Thyroid gland (tissue), 4 donors: ENCODE data around the gene BCR.

Experiments used
- POLR2A ChIP-seq, 2 donors: fragments of 450-650 bp; IDR thresholded peaks; one replicate each; pipeline ENCODE4 v1.6.1; 2017; ENCODE audit warnings: antibody characterized with exemption in 2 of 2, mild to moderate bottlenecking in 2 of 2, moderate library complexity in 1 of 2
- TF ChIP-seq, protein P1 (sequence below), 6 experiments: fragments of 200-600 bp in 3 of 6; fragments of 450-650 bp in 3 of 6; sonication (generic) in 3 of 6; IDR thresholded peaks; one replicate each; pipeline ENCODE4 v1.5.1; 2016 to 2019; ENCODE audit warnings: antibody characterized with exemption in 6 of 6, mild to moderate bottlenecking in 2 of 6, inconsistent platforms in 1 of 6, moderate library complexity in 1 of 6

DNA sequence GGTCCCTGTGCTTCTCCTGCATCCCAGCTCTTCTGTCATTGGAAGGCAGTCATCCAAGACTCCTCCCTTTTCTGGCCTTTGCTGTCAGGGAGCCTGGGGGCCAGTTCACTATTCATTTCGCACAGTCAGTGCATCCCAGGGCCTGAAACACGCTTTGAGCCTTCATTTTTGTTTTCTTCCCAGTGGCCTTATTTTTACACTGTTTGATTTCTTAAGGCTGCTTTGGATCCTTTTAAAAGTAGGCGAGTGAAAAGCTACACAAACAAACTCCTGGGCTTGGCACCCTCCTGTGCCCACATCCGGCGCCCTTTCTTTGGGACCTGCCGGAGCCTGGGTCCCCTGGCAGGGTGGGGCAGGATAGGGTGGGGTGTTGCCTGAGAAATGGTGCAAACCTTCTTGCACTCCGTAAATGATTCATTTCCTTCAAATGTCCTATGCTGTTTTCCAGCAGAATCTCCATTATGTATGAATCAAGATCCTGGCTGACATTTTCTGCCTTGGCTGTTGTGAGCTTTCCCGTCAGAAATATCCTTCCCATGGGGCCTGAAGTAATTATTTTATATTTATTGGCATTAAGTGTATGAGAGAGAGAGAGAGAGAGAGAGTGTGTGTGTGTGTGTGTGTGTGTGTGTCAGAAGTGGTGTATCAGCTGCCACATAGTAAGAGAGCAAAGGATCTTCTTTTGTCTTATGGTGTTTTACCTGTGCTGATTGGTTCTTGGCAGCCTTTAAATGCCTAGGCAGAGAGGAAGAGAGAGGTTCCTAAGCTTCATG lies 45.6 kb downstream of the BCR start:
- TF ChIP-seq, protein P1, sequence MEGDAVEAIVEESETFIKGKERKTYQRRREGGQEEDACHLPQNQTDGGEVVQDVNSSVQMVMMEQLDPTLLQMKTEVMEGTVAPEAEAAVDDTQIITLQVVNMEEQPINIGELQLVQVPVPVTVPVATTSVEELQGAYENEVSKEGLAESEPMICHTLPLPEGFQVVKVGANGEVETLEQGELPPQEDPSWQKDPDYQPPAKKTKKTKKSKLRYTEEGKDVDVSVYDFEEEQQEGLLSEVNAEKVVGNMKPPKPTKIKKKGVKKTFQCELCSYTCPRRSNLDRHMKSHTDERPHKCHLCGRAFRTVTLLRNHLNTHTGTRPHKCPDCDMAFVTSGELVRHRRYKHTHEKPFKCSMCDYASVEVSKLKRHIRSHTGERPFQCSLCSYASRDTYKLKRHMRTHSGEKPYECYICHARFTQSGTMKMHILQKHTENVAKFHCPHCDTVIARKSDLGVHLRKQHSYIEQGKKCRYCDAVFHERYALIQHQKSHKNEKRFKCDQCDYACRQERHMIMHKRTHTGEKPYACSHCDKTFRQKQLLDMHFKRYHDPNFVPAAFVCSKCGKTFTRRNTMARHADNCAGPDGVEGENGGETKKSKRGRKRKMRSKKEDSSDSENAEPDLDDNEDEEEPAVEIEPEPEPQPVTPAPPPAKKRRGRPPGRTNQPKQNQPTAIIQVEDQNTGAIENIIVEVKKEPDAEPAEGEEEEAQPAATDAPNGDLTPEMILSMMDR (IDR thresholded peaks at IDR 0.05) = no peak
- no peak for TF ChIP-seq POLR2A (IDR thresholded peaks at IDR 0.05)
